Left renal cortex interstitium (tissue), 4 donors: Measurements from ENCODE around the gene PRKN. TPM values are rescaled to one million over a fixed set of nuclear protein-coding genes. Genes with fewer than 3 reads are reported as not detected.

Source experiments
- DNase-seq, 4 donors: peaks; one replicate each; pipeline ENCODE4 v3.0.0-alpha.2; 2013; ENCODE audit warnings: low read depth in 4 of 4, low spot score in 2 of 4, missing footprints in 1 of 4
- polyA plus RNA-seq, 4 donors: library from polyadenylated mRNA; unstranded; fragments of 120-200 nt; gene quantifications; one replicate each; pipeline ENCODE4 v1.2.1, GENCODE V29; 2013; ENCODE audit not compliant: insufficient read length in 4 of 4

The PRKN gene
- polyA plus RNA-seq, 4 donors, result 7.9 to 12.9 (median 9.1) TPM

GRCh38 chr6:162156146-162156545 is 571.4 kb downstream of the PRKN start:
- DNase-seq, result no peak

- DNase-seq, result no peak
These were observed 572.6 kb downstream of the PRKN start for GRCh38 chr6:162154930-162155329.

- DNase-seq, result no peak
These were observed 573.6 kb downstream of the PRKN start for GRCh38 chr6:162154001-162154400.

GRCh38 chr6:162153120-162153519 is 574.4 kb downstream of the PRKN start:
- no peak for DNase-seq

GRCh38 chr6:162151021-162151665 is 576.4 kb downstream of the PRKN start:
- no peak for DNase-seq

- DNase-seq, result no peak
These were observed 577.3 kb downstream of the PRKN start for GRCh38 chr6:162150295-162150694.

GRCh38 chr6:162149786-162150185 is 577.8 kb downstream of the PRKN start:
- DNase-seq, result no peak

GRCh38 chr6:162147805-162148204 is 579.8 kb downstream of the PRKN start:
- DNase-seq, result no peak

- no peak for DNase-seq
These were observed 580.3 kb downstream of the PRKN start for GRCh38 chr6:162147281-162147680.

GRCh38 chr6:162140251-162140852 is 587.2 kb downstream of the PRKN start:
- DNase-seq, result no peak

GRCh38 chr6:162125659-162126058 is 601.9 kb downstream of the PRKN start:
- DNase-seq, result no peak

GRCh38 chr6:162124710-162125435 is 602.7 kb downstream of the PRKN start:
- no peak for DNase-seq

GRCh38 chr6:162123797-162124196 is 603.8 kb downstream of the PRKN start:
- DNase-seq, result no peak

GRCh38 chr6:162119341-162119740 is 608.2 kb downstream of the PRKN start:
- DNase-seq, result peak in 1 of 4 donors; percentile 6

GRCh38 chr6:162118706-162119105 is 608.9 kb downstream of the PRKN start:
- DNase-seq, result no peak

- no peak for DNase-seq
These were observed 610.6 kb downstream of the PRKN start for GRCh38 chr6:162116902-162117525.

- DNase-seq, result no peak
These were observed 618.0 kb downstream of the PRKN start for GRCh38 chr6:162109480-162110050.

GRCh38 chr6:162108041-162108440 is 619.5 kb downstream of the PRKN start:
- no peak for DNase-seq

GRCh38 chr6:162100096-162100495 is 627.5 kb downstream of the PRKN start:
- no peak for DNase-seq

- no peak for DNase-seq
These were observed 627.9 kb downstream of the PRKN start for GRCh38 chr6:162099685-162100084.
